H1 (cell line): ENCODE results near the gene CRYM. TPM values are rescaled to one million over a fixed set of nuclear protein-coding genes. Genes with fewer than 3 reads are reported as not detected.

ENCODE experiments used
- CTCF ChIA-PET: fragments of 300-600 bp; sonication (Branson Sonifier 250); formaldehyde crosslinking; loops from one replicate; lab custom pipeline; 2021; ENCODE audit not compliant: partially characterized antibody; lab: Charles Lee
- POLR2A ChIA-PET: fragments of 300-600 bp; sonication (Branson Sonifier 250); formaldehyde crosslinking; loops from one replicate; lab custom pipeline; 2021; ENCODE audit warnings: inconsistent platforms; ENCODE audit not compliant: partially characterized antibody; lab: Charles Lee
- DNase-seq, 2 experiments: peaks; one replicate each; pipeline versions ENCODE4 v3.0.0 to v3.0.0-alpha.2; 2010 to 2022; ENCODE audit warnings: low spot score in 2 of 2, low read depth in 1 of 2, mixed read lengths in 1 of 2
- FAIRE-seq: peaks from 2 replicates; lab custom pipeline; 2011; peaks lifted over from hg19 to GRCh38; lab: Jason Lieb, UNC
- H2AFZ ChIP-seq: 2 replicates; pipeline ENCODE4 v1.8.1; 2012; ENCODE audit warnings: low read length, inconsistent platforms
- H2AK5ac ChIP-seq: 2 replicates; pipeline ENCODE4 v1.6.1; 2013; ENCODE audit warnings: low read depth, low read length
- H2BK120ac ChIP-seq: replicated peaks from 2 replicates; pipeline ENCODE3; 2013; ENCODE audit warnings: low read depth, low read length, inconsistent platforms
- H2BK12ac ChIP-seq: 2 replicates; pipeline ENCODE4 v1.6.1; 2013; ENCODE audit warnings: low read depth, low read length
- H2BK15ac ChIP-seq: 2 replicates; pipeline ENCODE4 v1.6.1; 2013; ENCODE audit warnings: low read length
- H2BK20ac ChIP-seq: 2 replicates; pipeline ENCODE4 v1.6.1; 2013; ENCODE audit warnings: low read length
- H2BK5ac ChIP-seq: 2 replicates; pipeline ENCODE4 v1.6.1; 2013; ENCODE audit warnings: low read depth, low read length
- H3K14ac ChIP-seq: 2 replicates; pipeline ENCODE4 v1.6.1; 2013; ENCODE audit warnings: inconsistent platforms; ENCODE audit not compliant: insufficient read length
- H3K18ac ChIP-seq: 2 replicates; pipeline ENCODE4 v1.6.1; 2013; ENCODE audit warnings: low read length; ENCODE audit errors: extremely low read depth
- H3K23ac ChIP-seq: 2 replicates; pipeline ENCODE4 v1.6.1; 2013; ENCODE audit warnings: inconsistent platforms; ENCODE audit not compliant: insufficient read length
- H3K23me2 ChIP-seq: 2 replicates; pipeline ENCODE4 v1.6.1; 2013; ENCODE audit warnings: low read depth, low read length
- H3K27ac ChIP-seq: 2 replicates; pipeline ENCODE4 v1.6.1; 2011; ENCODE audit warnings: low read depth, low read length, inconsistent platforms
- H3K27me3 ChIP-seq, 4 experiments: replicated peaks in 1 of 4; 1 replicate in 1 of 4; 2 replicates in 3 of 4; pipeline versions ENCODE4 v1.6.1 to v1.8.1; 2011 to 2013; ENCODE audit warnings: low read length in 3 of 4, mild to moderate bottlenecking in 3 of 4, inconsistent platforms in 2 of 4, mixed read lengths in 2 of 4, moderate library complexity in 1 of 4; ENCODE audit not compliant: control insufficient read depth in 3 of 4, insufficient read depth in 3 of 4; ENCODE audit errors: extremely low read depth in 1 of 4
- H3K36me3 ChIP-seq, 4 experiments: 2 replicates each; pipeline versions ENCODE4 v1.6.1 to v1.8.1; 2011 to 2013; ENCODE audit warnings: mild to moderate bottlenecking in 4 of 4, low read length in 3 of 4, moderate library complexity in 2 of 4, control low read depth in 1 of 4, inconsistent platforms in 1 of 4; ENCODE audit not compliant: insufficient read depth in 4 of 4, control insufficient read depth in 2 of 4
- H3K4ac ChIP-seq: replicated peaks from 2 replicates; pipeline ENCODE3; 2013; ENCODE audit warnings: low read length, low read depth, mixed read lengths, inconsistent platforms; ENCODE audit not compliant: insufficient read length
- H3K4me1 ChIP-seq, 4 experiments: replicated peaks in 1 of 4; 1 replicate in 1 of 4; 2 replicates in 3 of 4; pipeline versions ENCODE4 v1.6.1 to v1.8.1; 2011 to 2013; ENCODE audit warnings: low read length in 3 of 4, inconsistent platforms in 2 of 4, mixed read lengths in 1 of 4; ENCODE audit not compliant: insufficient read depth in 4 of 4, control insufficient read depth in 3 of 4
- H3K4me2 ChIP-seq, 2 experiments: 2 replicates each; pipeline versions ENCODE4 v1.6.1 to v1.8.1; 2011 to 2013; ENCODE audit warnings: low read depth in 2 of 2, low read length in 2 of 2, control low read depth in 1 of 2, inconsistent platforms in 1 of 2, mild to moderate bottlenecking in 1 of 2; ENCODE audit not compliant: insufficient read depth in 1 of 2
- H3K4me3 ChIP-seq, 4 experiments: fragments of 200-600, 300-600 bp in 1 of 4; sonication (generic), shearing (Covaris generic), sonication (Bioruptor Twin) in 1 of 4; 2 replicates each; pipeline versions ENCODE4 v1.5.1 to v1.8.1; 2011 to 2016; ENCODE audit warnings: low read length in 4 of 4, low read depth in 3 of 4, control low read depth in 2 of 4, inconsistent platforms in 2 of 4, mild to moderate bottlenecking in 2 of 4, mixed read lengths in 1 of 4, moderate library complexity in 1 of 4; ENCODE audit not compliant: insufficient read depth in 2 of 4; ENCODE audit errors: extremely low read depth in 1 of 4
- H3K56ac ChIP-seq: replicated peaks from 2 replicates; pipeline ENCODE3; 2013; ENCODE audit warnings: low read depth, mild to moderate bottlenecking, mixed read lengths, low read length, inconsistent platforms; ENCODE audit not compliant: insufficient read length
- H3K79me1 ChIP-seq: 2 replicates; pipeline ENCODE4 v1.6.1; 2013; ENCODE audit warnings: low read depth, low read length, control low read depth
- H3K79me2 ChIP-seq, 2 experiments: 2 replicates each; pipeline versions ENCODE4 v1.6.1 to v1.8.1; 2012 to 2013; ENCODE audit warnings: low read length in 2 of 2, mild to moderate bottlenecking in 2 of 2, inconsistent platforms in 1 of 2; ENCODE audit not compliant: insufficient read depth in 2 of 2, control insufficient read depth in 1 of 2
- H3K9ac ChIP-seq, 4 experiments: replicated peaks in 1 of 4; 1 replicate in 1 of 4; 2 replicates in 3 of 4; pipeline versions ENCODE4 v1.6.1 to v1.8.1; 2011 to 2013; ENCODE audit warnings: low read depth in 3 of 4, low read length in 3 of 4, control low read depth in 2 of 4, mild to moderate bottlenecking in 2 of 4, moderate library complexity in 2 of 4, inconsistent platforms in 1 of 4; ENCODE audit errors: extremely low read depth in 1 of 4
- H3K9me3 ChIP-seq, 2 experiments: 2 replicates each; pipeline versions ENCODE4 v1.6.1 to v1.8.1; 2012 to 2013; ENCODE audit warnings: mild to moderate bottlenecking in 2 of 2, moderate library complexity in 2 of 2, control low read depth in 1 of 2, inconsistent platforms in 1 of 2, low read depth in 1 of 2, low read length in 1 of 2, mixed read lengths in 1 of 2; ENCODE audit not compliant: insufficient read depth in 2 of 2
- H4K20me1 ChIP-seq, 2 experiments: replicated peaks in 1 of 2; 2 replicates each; pipeline versions ENCODE3 to v1.8.1; 2011 to 2013; ENCODE audit warnings: inconsistent platforms in 2 of 2, low read length in 2 of 2, mild to moderate bottlenecking in 1 of 2; ENCODE audit not compliant: insufficient read depth in 2 of 2, control insufficient read depth in 1 of 2
- H4K5ac ChIP-seq: 2 replicates; pipeline ENCODE4 v1.6.1; 2013; ENCODE audit warnings: low read length, low read depth, mixed read lengths, inconsistent platforms; ENCODE audit not compliant: insufficient read length
- H4K8ac ChIP-seq: 2 replicates; pipeline ENCODE4 v1.8.0; 2013; ENCODE audit warnings: mild to moderate bottlenecking, moderate library complexity, low read length, inconsistent platforms; ENCODE audit not compliant: insufficient read depth; ENCODE audit errors: extremely low read depth
- H4K91ac ChIP-seq: replicated peaks from 2 replicates; pipeline ENCODE3; 2013; ENCODE audit warnings: low read length, mixed read lengths, inconsistent platforms; ENCODE audit not compliant: insufficient read length
- CBX8 ChIP-seq: fragments of 300-800, 300-1000 bp; sonication (generic); IDR thresholded peaks from 2 replicates; pipeline ENCODE4 v1.7.1; 2016; ENCODE audit warnings: low read depth, low read length, borderline replicate concordance
- GABPA ChIP-seq: IDR thresholded peaks from 2 replicates; pipeline ENCODE4 v1.6.1; 2011; ENCODE audit warnings: mild to moderate bottlenecking, low read length, moderate library complexity, borderline replicate concordance; ENCODE audit not compliant: insufficient read depth
- KDM5A ChIP-seq: fragments of 200-600 bp; IDR thresholded peaks from 2 replicates; pipeline ENCODE4 v1.7.1; 2012; ENCODE audit warnings: mild to moderate bottlenecking, low read length, inconsistent platforms, mixed read lengths
- NANOG ChIP-seq: IDR thresholded peaks from 2 replicates; pipeline ENCODE4 v1.6.1; 2011; ENCODE audit warnings: low read length, low read depth, mild to moderate bottlenecking, inconsistent platforms; ENCODE audit not compliant: insufficient read depth, poor library complexity, severe bottlenecking
- PHF8 ChIP-seq: fragments of 200-600 bp; sonication (generic); conservative IDR thresholded peaks from 2 replicates; pipeline ENCODE4 v1.7.1; 2012; ENCODE audit warnings: low read depth, mild to moderate bottlenecking, inconsistent platforms, low read length, moderate library complexity
- RBBP5 ChIP-seq: IDR thresholded peaks from 2 replicates; pipeline ENCODE4 v1.7.1; 2012; ENCODE audit warnings: low read depth, mild to moderate bottlenecking, inconsistent platforms, low read length, moderate library complexity, borderline replicate concordance
- RFX5 ChIP-seq: IDR thresholded peaks from 2 replicates; pipeline ENCODE4 v1.6.1; 2011; ENCODE audit warnings: low read depth, low read length, improper control_type of control experiment, borderline replicate concordance
- SP1 ChIP-seq: IDR thresholded peaks from 2 replicates; pipeline ENCODE4 v1.6.1; 2011; ENCODE audit warnings: low read depth, low read length
- SP2 ChIP-seq: IDR thresholded peaks from 2 replicates; pipeline ENCODE4 v1.6.1; 2012; ENCODE audit warnings: mild to moderate bottlenecking, low read length, inconsistent platforms
- SUZ12 ChIP-seq: fragments of 200-600 bp; sonication (generic); IDR thresholded peaks from 2 replicates; pipeline ENCODE4 v1.6.1; 2012; ENCODE audit warnings: mild to moderate bottlenecking, inconsistent platforms, low read length, moderate library complexity, mixed read lengths
- ZNF274 ChIP-seq: IDR thresholded peaks from 2 replicates; pipeline ENCODE4 v1.7.0; 2012; ENCODE audit warnings: low read length, borderline replicate concordance; ENCODE audit errors: extremely low read depth
- WGBS, 2 experiments: shearing (Covaris generic) in 1 of 2; methylation state at CpG; one replicate each; pipeline versions ENCODE4 v1.1.6 to v1.1.7; 2013 to 2015; ENCODE audit warnings: low lambda C conversion rate in 2 of 2, mixed read lengths in 2 of 2, inconsistent platforms in 1 of 2, low coverage in 1 of 2, missing lambda C conversion rate in 1 of 2; ENCODE audit not compliant: insufficient replicate concordance in 2 of 2, insufficient coverage in 1 of 2, insufficient read length in 1 of 2; ENCODE audit errors: extremely low coverage in 1 of 2, missing lambda C conversion rate in 1 of 2; 5-methylcytosine and 5-hydroxymethylcytosine counted together
- polyA plus RNA-seq, 7 experiments: library from polyadenylated mRNA; depleted of rRNA in 3 of 7; stranded (reverse) in 5 of 7; unstranded in 2 of 7; fragments of >200 nt in 5 of 7; fragments of 200-250 nt in 2 of 7; gene quantifications; 1 replicate in 5 of 7; 2 replicates in 1 of 7; 4 replicates in 1 of 7; pipeline versions ENCODE4 v1.2.1 to v1.2.3, GENCODE V29; 2011 to 2013; ENCODE audit warnings: missing spikeins in 2 of 7, mixed read lengths in 2 of 7
- total RNA-seq: library from RNA; stranded (reverse); fragmentation: NEBNext Ultra II Directional; extraction: Animal tissue kit (Norgen Biotek cat#: 25700); gene quantifications from 2 replicates; pipeline ENCODE4 v1.2.1, GENCODE V29; 2021
- TF ChIP-seq, protein P1 (sequence below): IDR thresholded peaks from 2 replicates; pipeline ENCODE4 v1.6.1; 2011; ENCODE audit warnings: low read length, improper control_type of control experiment

CRYM gene
- total and polyA plus RNA-seq, 2 of the 8 experiments (the other 6 are each of a cell fraction or from before 2014, with no cell fraction given) = 12.9 to 40.4 TPM

DNA sequence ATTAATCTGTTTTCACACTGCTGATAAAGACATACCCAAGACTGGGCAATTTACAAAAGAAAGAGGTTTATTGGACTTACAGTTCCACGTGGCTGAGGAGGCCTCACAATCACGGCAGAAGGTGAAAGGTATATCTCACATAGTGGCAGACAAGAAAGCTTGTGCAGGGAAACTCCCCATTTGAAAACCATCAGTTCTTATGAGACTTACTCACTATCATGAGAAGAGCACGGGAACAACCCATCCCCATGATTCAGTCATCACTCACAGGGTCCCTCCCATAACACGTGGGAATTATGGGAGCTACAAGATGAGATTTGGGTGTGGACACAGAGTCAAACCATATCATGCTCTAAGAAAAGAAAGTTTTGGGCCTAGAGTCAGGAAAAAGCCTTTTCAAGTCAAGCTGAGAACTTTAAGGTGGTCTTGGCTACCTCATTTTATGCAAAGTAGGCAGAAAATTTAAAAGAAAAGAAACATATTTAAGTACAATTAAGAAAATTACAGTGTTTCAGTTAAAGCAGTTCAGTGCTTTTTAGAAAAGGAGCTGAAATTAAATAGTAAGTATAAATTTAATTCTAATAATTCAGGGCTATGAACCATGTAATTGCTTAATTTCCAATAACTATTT is 24.9 kb upstream of the CRYM start:
- Histone ChIP-seq H2BK12ac (no peak overlapping the region), H3K9me3 (no peaks in the 10 kb centered on the region), H4K91ac (no peak overlapping the region), H2BK5ac (no peak overlapping the region), H3K27me3 (peaks cover 8 to 38% (median 25%) of the 10 kb centered on the region in 4 experiments), H3K4me3 (no peak overlapping the region), H3K23me2 (peaks cover 10% of the 10 kb centered on the region; the same call in 1 of the 2 replicates), H3K18ac (no peak overlapping the region), H3K9ac (no peak overlapping the region), H3K23ac (no peak overlapping the region), H3K14ac (no peak overlapping the region), H3K27ac (no peak overlapping the region), H3K79me2 (no peaks in the 10 kb centered on the region), H2AFZ (no peak overlapping the region), H2BK20ac (no peak overlapping the region), H3K56ac (no peak overlapping the region), H4K20me1 (peaks cover 0 to 7% of the 10 kb centered on the region in 2 experiments), H3K36me3 (no peaks in the 10 kb centered on the region), H3K79me1 (no peaks in the 10 kb centered on the region), H2AK5ac (no peak overlapping the region), H3K4me2 (no peak overlapping the region), H4K5ac (no peak overlapping the region), H3K4me1 (peaks cover 0 to 3% (median 2%) of the 10 kb centered on the region in 4 experiments; a peak in 4 of 7 replicates), H2BK15ac (no peak overlapping the region), H2BK120ac (no peak overlapping the region), H4K8ac (no peak overlapping the region), H3K4ac (no peak overlapping the region)
- 48% methylated on average over 4 of the region's 4 CpGs; no CpG with 5 or more reads in 1 of the 2 experiments for WGBS, 2 experiments
- ChIA-PET CTCF (interaction anchor here (0.6 to 3.8 kb wide), 5 partner anchors 12 to 145 kb away, joined by 3 to 65 read pairs (median 29); partner anchors contain the start of genes CRYM and LDAF1), POLR2A (interaction anchor here (0.6 kb wide), 1 partner anchor 9 kb away, joined by 3 read pairs; no protein-coding TSS in a partner anchor)
- DNase-seq = no peak
- no peak for FAIRE-seq
- TF ChIP-seq SP1 (no peak), ZNF274 (no peak), RBBP5 (no peak), RFX5 (no peak), GABPA (no peak), SUZ12 (no peak), SP2 (no peak), KDM5A (no peak), PHF8 (no peak), CBX8 (no peak), NANOG (no peak)
- TF ChIP-seq, protein P1, sequence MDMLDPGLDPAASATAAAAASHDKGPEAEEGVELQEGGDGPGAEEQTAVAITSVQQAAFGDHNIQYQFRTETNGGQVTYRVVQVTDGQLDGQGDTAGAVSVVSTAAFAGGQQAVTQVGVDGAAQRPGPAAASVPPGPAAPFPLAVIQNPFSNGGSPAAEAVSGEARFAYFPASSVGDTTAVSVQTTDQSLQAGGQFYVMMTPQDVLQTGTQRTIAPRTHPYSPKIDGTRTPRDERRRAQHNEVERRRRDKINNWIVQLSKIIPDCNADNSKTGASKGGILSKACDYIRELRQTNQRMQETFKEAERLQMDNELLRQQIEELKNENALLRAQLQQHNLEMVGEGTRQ = no peak
